HUES48 (cell line): ENCODE data around the gene MTCH1.

ENCODE experiments used
- H3K27ac ChIP-seq: one replicate; pipeline ENCODE4 v1.7.0; 2013; ENCODE audit warnings: low read depth, low read length, inconsistent platforms
- H3K27me3 ChIP-seq: 2 replicates; pipeline ENCODE4 v1.6.1; 2013; ENCODE audit warnings: mild to moderate bottlenecking, low read length; ENCODE audit not compliant: control insufficient read depth, insufficient read depth
- H3K36me3 ChIP-seq: 2 replicates; pipeline ENCODE4 v1.6.1; 2013; ENCODE audit warnings: low read length; ENCODE audit not compliant: control insufficient read depth, insufficient read depth
- H3K4me1 ChIP-seq: 2 replicates; pipeline ENCODE4 v1.6.1; 2013; ENCODE audit warnings: mild to moderate bottlenecking, low read length; ENCODE audit not compliant: control insufficient read depth, insufficient read depth
- H3K4me3 ChIP-seq: 2 replicates; pipeline ENCODE4 v1.5.1; 2013; ENCODE audit warnings: mild to moderate bottlenecking, low read depth, low read length
- H3K9ac ChIP-seq: 2 replicates; pipeline ENCODE4 v1.6.1; 2013; ENCODE audit warnings: mild to moderate bottlenecking, low read depth, low read length, moderate library complexity
- H3K9me3 ChIP-seq: 2 replicates; pipeline ENCODE4 v1.6.1; 2013; ENCODE audit warnings: low read length; ENCODE audit not compliant: control insufficient read depth, insufficient read depth

Gene MTCH1

DNA sequence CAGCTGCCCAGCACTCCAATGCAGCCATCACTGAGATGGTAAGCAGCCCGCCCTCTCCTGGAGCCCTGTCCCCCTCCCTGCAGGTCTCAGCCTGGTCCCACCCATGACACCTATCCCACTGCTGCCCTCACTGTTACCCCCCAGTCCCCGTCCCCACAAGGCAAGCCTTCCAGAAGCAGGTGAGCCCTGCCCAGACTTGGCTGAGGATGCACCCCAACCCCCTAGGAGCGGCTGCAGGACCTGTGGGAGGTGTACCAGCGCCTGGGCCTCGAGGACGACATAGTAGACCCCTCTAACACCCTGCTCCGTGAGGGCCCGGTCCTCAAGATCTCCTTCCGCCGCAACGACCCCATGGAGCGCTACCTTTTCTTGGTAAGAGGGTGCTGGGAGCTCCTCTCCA, 28.7 kb upstream of the MTCH1 start:
- H3K4me3 ChIP-seq, result no peak overlapping the region
- no peaks in the 10 kb centered on the region for H3K27me3 ChIP-seq
- H3K36me3 ChIP-seq, result no peaks in the 10 kb centered on the region
- no peak overlapping the region for H3K9ac ChIP-seq
- H3K27ac ChIP-seq, result no peak overlapping the region
- H3K4me1 ChIP-seq, result peaks cover 9% of the 10 kb centered on the region
- no peaks in the 10 kb centered on the region for H3K9me3 ChIP-seq

DNA sequence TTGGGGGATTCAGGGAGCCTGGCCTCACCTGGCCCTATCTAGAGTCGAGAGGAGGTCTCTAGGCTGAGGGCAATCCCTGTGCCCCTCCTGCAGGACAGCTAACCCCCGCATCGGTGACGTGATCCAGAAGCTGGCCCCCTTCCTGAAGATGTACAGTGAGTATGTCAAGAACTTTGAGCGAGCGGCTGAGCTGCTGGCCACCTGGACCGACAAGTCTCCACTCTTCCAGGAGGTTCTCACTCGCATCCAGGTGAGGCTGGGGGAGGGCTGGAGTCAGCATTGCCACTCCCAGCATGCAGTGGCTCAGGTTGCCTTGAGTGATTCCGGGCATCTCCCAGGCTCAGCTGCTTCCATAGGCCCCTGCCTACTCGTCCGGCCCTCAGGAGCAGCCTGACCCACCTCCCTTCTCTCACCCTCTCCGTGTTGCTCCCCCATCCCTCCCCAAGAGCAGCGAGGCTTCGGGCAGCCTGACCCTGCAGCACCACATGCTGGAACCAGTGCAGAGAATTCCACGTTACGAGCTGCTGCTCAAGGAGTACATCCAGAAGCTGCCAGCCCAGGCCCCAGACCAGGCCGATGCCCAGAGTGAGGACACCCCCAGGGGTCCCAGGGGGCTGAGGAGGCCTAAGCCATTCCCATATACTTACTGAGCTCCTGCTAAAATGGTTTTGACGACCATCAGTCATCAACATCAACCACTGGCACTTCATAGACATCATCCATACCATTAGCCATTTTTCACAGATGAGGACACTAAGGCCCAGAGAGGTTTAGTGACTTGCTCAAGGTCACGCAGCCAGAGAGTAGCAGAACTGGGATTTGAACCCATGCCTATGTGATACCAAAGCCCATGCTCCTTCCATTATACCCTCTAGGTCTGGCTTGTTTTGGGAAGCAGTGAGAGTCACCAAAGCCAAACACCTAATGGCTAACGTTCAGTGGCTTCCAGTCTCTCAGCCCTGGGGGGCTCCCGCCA, 27.8 kb upstream of the MTCH1 start:
- no peaks in the 10 kb centered on the region for H3K36me3 ChIP-seq
- no peak overlapping the region for H3K4me3 ChIP-seq
- H3K27me3 ChIP-seq, result no peaks in the 10 kb centered on the region
- H3K9ac ChIP-seq, result no peak overlapping the region
- H3K9me3 ChIP-seq, result no peaks in the 10 kb centered on the region
- H3K27ac ChIP-seq, result no peak overlapping the region
- H3K4me1 ChIP-seq, result peaks cover 9% of the 10 kb centered on the region

DNA sequence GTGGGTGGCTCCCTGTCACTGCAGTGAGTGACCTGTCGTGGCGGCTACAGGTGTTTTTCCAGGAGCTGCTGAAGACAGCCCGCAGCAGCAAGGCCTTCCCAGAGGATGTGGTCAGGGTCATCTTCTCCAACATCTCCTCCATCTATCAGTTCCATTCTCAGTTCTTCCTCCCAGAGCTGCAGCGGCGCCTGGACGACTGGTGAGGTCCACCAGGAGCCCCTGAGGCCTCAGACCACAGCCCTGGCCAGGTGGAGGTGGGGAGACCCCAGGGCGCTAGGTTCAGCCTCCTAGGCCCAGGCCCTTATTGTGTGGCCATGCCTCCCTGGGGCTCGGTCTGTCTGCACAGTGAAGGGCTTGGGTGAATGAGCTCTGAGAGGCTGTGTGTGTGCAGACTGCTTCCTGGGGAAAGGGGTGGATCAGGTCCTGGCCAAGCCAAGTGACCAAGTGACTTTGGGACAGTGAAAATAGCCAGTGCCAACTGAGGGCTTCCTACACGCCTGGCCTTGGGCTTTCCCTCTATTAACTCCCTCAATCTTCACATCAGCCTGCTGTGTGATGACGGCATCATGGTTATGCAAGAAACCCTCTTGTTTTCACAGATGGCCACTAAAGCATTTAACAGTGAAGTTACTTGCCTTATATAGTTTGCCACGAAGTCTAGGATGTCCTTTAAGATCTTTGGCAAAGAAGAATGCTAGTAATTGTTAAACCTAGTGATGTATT, 25.8 kb upstream of the MTCH1 start:
- Histone ChIP-seq H3K36me3 (no peaks in the 10 kb centered on the region), H3K9ac (no peak overlapping the region), H3K4me3 (no peak overlapping the region), H3K27me3 (no peaks in the 10 kb centered on the region), H3K27ac (no peak overlapping the region), H3K9me3 (no peaks in the 10 kb centered on the region), H3K4me1 (no peaks in the 10 kb centered on the region)

DNA sequence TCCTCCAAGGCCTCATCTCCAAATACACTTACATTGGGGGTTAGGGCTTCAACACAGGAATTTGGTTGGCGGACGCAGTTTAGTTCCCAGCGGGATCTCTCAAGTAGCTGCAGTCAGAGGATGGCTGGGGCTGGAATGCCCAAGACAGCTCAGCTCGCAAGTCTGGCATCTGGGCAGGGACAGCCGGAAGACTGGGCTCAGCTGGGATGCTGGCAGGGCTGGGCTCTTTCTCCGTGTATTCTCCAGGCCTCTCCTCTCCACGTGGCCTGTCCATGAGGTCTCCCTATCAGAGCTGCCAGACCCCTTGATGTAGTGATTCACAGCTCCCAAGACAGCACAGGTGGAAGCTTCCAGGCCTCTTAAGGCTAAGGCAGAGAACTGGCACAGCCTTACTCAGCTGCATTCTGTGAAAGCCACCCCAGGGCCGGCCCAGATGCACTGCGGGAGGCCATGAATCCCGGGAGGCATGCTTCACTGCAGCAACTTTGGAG, 24.5 kb upstream of the MTCH1 start:
- Histone ChIP-seq H3K9me3 (no peaks in the 10 kb centered on the region), H3K27ac (no peak overlapping the region), H3K4me1 (no peaks in the 10 kb centered on the region), H3K9ac (no peak overlapping the region), H3K27me3 (no peaks in the 10 kb centered on the region), H3K4me3 (no peak overlapping the region), H3K36me3 (no peaks in the 10 kb centered on the region)

DNA sequence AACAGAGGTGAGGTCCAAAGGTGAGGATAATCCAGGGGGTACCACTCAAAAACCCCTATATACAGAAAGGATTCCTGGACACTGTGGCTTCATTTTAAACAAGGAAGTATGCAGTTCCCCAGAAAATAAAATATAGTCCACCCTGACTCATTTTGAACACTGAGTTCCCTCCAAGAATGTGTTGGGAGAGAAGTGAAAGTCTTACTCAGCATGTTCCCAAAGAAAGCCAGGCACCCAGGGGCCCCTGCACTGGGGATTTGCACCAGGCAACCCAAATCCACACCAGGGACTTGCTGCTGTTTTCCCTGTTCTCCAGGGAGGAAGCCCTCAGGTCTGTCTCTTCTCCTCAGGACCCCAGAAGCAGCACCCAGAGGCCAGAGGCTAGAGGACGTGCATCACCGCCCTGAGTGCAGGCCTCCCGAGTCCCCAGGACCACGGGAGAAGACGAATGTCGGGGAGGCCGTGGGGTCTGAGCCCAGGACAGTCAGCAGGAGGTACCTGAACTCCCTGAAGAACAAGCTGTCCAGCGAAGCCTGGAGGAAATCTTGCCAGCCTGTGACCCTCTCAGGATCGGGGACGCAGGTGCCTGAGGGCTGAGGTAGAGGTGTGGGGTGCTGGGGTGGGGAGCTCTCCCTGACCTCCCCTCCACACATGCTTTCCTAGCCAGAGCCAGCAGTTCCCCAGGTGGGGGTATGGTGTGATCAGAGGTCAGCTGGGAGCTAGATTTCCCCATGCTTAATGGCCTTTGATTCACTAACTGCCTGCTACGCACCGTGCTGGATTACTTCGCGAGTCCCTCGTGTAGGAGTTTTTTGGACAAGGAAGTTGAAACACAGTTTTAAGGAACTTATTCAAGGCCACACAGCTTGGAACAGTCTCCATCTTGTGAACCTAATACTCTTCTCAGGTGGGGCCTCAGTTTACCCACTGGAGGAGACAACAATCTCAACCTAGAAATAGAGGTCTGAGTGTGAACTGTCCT, 22.8 kb upstream of the MTCH1 start:
- Histone ChIP-seq H3K27ac (no peak overlapping the region), H3K36me3 (no peaks in the 10 kb centered on the region), H3K9ac (no peak overlapping the region), H3K27me3 (no peaks in the 10 kb centered on the region), H3K4me3 (no peak overlapping the region), H3K9me3 (no peaks in the 10 kb centered on the region), H3K4me1 (no peaks in the 10 kb centered on the region)

DNA sequence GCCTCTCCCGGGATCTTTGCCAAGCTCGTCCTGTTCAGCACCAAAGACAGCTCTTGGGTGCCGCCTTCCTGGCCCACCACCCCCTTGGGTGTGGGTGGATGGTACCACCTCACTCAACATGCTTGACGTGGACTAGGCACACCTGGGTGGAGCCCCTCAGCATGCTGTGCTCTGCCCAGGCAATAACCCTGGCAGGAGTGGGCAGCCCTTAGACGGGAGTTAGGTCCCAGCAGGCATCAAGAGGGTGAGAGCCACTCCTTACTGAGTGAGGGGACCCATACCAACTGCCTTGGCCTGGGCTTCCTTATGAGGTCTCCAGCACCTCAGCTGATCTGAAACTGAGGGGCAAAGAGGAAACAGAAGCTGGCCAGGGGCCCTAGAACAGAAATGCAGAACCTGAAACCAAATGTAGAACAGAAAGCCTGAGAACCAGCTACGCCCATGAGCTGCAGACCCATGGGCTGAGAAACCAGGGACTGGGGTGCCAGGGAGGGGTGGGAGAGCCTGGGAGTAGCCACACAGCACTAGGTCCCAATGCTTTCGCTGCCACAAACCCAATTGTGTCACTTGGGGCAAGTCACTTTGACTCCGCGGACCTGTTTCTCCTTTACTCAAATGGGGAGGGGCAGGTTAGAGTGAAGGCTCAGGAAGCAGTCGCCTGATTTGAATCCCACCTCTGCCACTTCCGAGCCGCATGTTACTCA, 21.5 kb upstream of the MTCH1 start:
- no peaks in the 10 kb centered on the region for H3K9me3 ChIP-seq
- H3K9ac ChIP-seq, result no peak overlapping the region
- no peak overlapping the region for H3K4me3 ChIP-seq
- H3K27me3 ChIP-seq, result no peaks in the 10 kb centered on the region
- no peaks in the 10 kb centered on the region for H3K36me3 ChIP-seq
- H3K27ac ChIP-seq, result no peak overlapping the region
- H3K4me1 ChIP-seq, result no peaks in the 10 kb centered on the region

DNA sequence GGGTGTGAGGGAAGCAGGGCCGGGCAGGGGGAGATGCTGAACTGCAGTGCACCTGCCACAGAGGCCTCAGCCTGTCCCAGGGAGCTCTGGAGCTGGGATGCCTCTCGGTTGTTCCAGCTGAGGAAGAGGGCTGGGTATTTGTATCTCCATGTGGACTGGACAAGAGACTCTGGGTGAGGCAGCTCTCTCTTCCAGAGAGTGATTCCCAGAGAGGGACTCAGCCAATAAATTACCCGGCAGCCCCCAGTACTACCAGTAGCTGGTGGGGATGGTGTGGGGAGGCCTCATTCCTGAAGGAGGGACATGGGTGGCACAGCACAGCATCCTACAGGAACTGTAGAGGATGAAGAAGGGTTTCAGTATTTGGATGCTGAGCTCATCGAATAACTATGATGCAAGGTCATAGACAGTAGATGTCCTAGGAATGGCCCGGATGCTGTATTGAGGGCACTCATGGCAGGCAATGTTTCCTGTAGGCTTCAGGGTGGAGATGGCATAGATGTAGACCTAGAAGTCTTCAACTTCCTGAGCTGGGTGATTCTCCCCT, 20.9 kb upstream of the MTCH1 start:
- Histone ChIP-seq H3K9ac (no peak overlapping the region), H3K36me3 (no peaks in the 10 kb centered on the region), H3K27me3 (no peaks in the 10 kb centered on the region), H3K4me1 (no peaks in the 10 kb centered on the region), H3K27ac (no peak overlapping the region), H3K9me3 (no peaks in the 10 kb centered on the region), H3K4me3 (no peak overlapping the region)

DNA sequence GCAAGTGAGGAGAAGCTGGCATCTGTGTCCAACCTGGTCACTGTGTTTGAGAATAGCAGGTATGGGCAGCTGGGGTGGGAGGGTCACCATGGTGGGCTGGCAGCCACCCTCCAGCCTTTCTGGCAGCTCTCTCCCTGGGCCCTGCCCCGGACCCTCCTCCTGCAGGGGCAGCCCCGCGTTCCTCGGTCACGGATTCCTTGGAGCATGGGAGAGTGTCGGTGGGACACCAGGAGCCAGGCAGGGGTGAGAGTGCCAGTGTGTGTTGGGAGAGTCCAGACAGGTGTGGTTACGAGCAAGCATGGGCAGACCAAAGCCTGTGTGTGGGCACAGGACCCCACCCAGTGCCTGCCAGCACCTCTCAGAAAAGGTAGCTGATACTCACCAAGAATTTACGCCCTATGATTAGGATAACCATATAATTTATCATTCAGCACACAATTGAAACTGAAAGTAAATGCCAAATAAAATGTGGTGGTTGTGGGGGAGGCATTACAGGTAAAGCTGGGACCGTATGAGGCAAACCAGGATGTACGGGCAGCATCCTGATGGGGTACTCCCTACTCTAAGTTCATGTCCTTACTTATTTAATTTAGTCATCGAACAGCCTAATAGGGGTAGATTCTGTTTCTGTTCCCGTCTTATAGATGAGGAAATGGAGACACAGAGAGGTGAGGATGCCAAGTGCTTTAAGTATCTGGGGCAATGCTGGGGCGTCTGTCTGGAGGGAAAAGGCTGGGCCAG, 20.0 kb upstream of the MTCH1 start:
- Histone ChIP-seq H3K36me3 (no peaks in the 10 kb centered on the region), H3K4me3 (no peak overlapping the region), H3K9me3 (no peaks in the 10 kb centered on the region), H3K4me1 (no peaks in the 10 kb centered on the region), H3K27me3 (no peaks in the 10 kb centered on the region), H3K9ac (no peak overlapping the region), H3K27ac (no peak overlapping the region)

DNA sequence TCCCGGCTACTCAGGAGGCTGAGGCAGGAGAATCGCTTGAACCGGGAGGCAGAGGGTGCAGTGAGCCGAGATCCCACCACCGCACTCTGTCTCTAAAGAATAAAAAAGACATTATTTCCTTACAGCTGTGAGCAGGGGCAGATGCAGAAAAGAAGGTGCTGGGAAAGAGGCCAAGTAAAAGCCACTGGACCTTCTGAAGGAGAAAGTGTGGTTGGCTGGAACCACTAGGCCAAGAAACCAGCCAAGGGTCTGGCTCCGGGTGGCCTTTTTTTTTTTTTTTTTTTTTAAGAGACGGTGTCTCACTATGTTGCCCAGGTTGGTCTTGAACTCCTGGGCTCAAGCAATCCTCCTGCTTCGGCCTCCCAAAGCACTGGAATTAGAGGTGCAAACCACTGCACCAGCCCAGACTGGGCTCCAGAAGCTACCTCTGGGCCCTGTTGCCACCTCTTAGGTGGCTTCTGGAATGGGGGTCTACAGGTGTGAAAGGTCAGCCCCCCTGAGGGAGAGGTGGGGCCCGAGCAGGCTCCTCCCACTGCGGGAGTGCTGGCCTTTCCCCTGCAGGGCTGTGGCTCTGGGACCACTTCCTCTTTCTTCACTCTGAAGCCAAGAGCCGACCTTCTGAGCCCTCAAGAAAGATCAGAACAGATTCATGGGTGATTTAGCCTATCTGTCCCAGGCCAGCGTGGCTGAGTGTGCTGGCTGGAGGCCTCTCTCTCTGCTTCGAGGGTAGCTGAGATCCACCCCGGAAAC, 19.2 kb upstream of the MTCH1 start, which contains the start of gene FGD2:
Gene FGD2, plus strand, starts transcription at position 595 of the 750 bp plus-strand sequence. CDS start 163 bp downstream, outside the sequence.
- no peaks in the 10 kb centered on the region for H3K4me1 ChIP-seq
- H3K36me3 ChIP-seq, result no peaks in the 10 kb centered on the region
- no peaks in the 10 kb centered on the region for H3K27me3 ChIP-seq
- no peaks in the 10 kb centered on the region for H3K9me3 ChIP-seq
- H3K4me3 ChIP-seq, result no peak within 1 kb of the TSS
- H3K27ac ChIP-seq, result no peak within 1 kb of the TSS
- H3K9ac ChIP-seq, result no peak within 1 kb of the TSS
